ENCODE results near the gene CHTOP.

The CHTOP gene

GRCh38 chr1:153658400-153659174 lies 24.7 kb downstream of the CHTOP start, which contains the start of gene SNAPIN (continued):
- TF ChIP-seq, protein P1, sequence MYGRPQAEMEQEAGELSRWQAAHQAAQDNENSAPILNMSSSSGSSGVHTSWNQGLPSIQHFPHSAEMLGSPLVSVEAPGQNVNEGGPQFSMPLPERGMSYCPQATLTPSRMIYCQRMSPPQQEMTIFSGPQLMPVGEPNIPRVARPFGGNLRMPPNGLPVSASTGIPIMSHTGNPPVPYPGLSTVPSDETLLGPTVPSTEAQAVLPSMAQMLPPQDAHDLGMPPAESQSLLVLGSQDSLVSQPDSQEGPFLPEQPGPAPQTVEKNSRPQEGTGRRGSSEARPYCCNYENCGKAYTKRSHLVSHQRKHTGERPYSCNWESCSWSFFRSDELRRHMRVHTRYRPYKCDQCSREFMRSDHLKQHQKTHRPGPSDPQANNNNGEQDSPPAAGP (tag by site-specific recombination; IDR thresholded peaks at IDR 0.05), result peak; percentile 63; the same call in 1 of the 2 replicates
- peak; percentile 79; the same call in 1 of the 2 replicates for TF ChIP-seq ZNF561 (tag by site-specific recombination; IDR thresholded peaks at IDR 0.05; ENCODE audit: borderline replicate concordance)
- peak; percentile 82 for TF ChIP-seq SP2 (tag by site-specific recombination; IDR thresholded peaks at IDR 0.05)
- TF ChIP-seq ZNF768 (tag by site-specific recombination; IDR thresholded peaks at IDR 0.05), result no peak
- peak; percentile 38; the same call in 1 of the 2 replicates for TF ChIP-seq KLF10 (tag by site-specific recombination; IDR thresholded peaks at IDR 0.05)
- no peak for TF ChIP-seq ZNF16 (tag by site-specific recombination; IDR thresholded peaks at IDR 0.05; ENCODE audit: low read depth)
- TF ChIP-seq ZXDB (tag by site-specific recombination; IDR thresholded peaks at IDR 0.05), result peak; percentile 84
- no peak for TF ChIP-seq ZNF354C (tag by site-specific recombination; IDR thresholded peaks at IDR 0.05; ENCODE audit: borderline replicate concordance, low read depth)
- peak; percentile 28; the same call in 1 of the 2 replicates for TF ChIP-seq YY2 (tag by site-specific recombination; IDR thresholded peaks at IDR 0.05)
- TF ChIP-seq ZNF10 (tag by site-specific recombination; IDR thresholded peaks at IDR 0.05), result no peak
- TF ChIP-seq ZNF549 (tag by site-specific recombination; IDR thresholded peaks at IDR 0.05), result no peak
- TF ChIP-seq ZNF202 (tag by site-specific recombination; IDR thresholded peaks at IDR 0.05; ENCODE audit: borderline replicate concordance), result no peak
- peak; percentile 88 for TF ChIP-seq KLF8 (tag by site-specific recombination; IDR thresholded peaks at IDR 0.05)
- no peak for TF ChIP-seq ZBTB6 (tag by site-specific recombination; IDR thresholded peaks at IDR 0.05)
- peak; percentile 82 for TF ChIP-seq SCRT2 (tag by site-specific recombination; IDR thresholded peaks at IDR 0.05)
- peak; percentile 97 for TF ChIP-seq ZBTB20 (tag by site-specific recombination; IDR thresholded peaks at IDR 0.05)
- no peak for TF ChIP-seq ATF2 (tag by site-specific recombination; IDR thresholded peaks at IDR 0.05; ENCODE audit: low read depth)
- TF ChIP-seq ZBTB17 (tag by site-specific recombination; IDR thresholded peaks at IDR 0.05), result peak; percentile 82
- TF ChIP-seq EGR2 (tag by site-specific recombination; IDR thresholded peaks at IDR 0.05; ENCODE audit: low read depth), result no peak; the same call in 1 of the 2 replicates
- TF ChIP-seq ZFP69B (tag by site-specific recombination; IDR thresholded peaks at IDR 0.05), result peak; percentile 90
- no peak for TF ChIP-seq ZFP41 (tag by site-specific recombination; IDR thresholded peaks at IDR 0.05; ENCODE audit: borderline replicate concordance)
- peak; percentile 30; the same call in 1 of the 2 replicates for TF ChIP-seq KLF16 (tag by site-specific recombination; IDR thresholded peaks at IDR 0.05)
- peak; percentile 63; the same call in 1 of the 2 replicates for TF ChIP-seq SP7 (tag by site-specific recombination; IDR thresholded peaks at IDR 0.05)

DNA sequence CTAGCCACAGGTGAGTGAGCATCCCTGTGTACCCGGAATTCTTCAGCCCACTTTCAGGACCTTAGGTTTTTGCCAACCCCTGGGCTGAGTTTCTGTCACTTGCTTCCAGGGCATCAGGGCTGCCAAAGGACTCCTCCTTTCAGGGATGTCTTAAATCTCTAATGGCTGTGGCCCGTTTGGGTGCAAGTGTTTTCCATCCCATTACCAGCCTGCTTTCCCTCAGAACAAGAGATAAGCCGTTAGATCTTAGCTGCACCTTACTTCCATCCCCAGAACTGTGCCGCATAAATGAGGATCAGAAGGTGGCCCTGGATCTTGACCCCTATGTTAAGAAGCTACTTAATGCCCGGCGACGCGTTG lies 25.3 kb downstream of the CHTOP start:
- ChIA-PET POLR2A (interaction anchor here (0.6 to 2.8 kb wide), 9 partner anchors 10 to 343 kb away, joined by 3 to 24 read pairs (median 5); partner anchors contain the start of genes CHTOP, S100A1, S100A13 and SLC27A3), CTCF (interaction anchor here (0.8 to 2.4 kb wide), 3 partner anchors 10 to 148 kb away, joined by 3 to 9 read pairs (median 5); no protein-coding TSS in a partner anchor)
- H3K36me3 ChIP-seq (ENCODE audit: control insufficient read depth in 2 of 2, insufficient read depth in 1 of 2, low read length in 2 of 2), result peaks cover 28 to 48% of the 10 kb centered on the region in 2 experiments
- peak overlapping the region; percentile 87 for H3K4me3 ChIP-seq (ENCODE audit: low read depth, low read length)
- H3K4me1 ChIP-seq (ENCODE audit: control insufficient read depth, insufficient read depth, low read length), result 0 out of 2 replicates have a peak, but pooled peaks cover 2% of the 10 kb centered on the region
- TF ChIP-seq ZNF214 (tag by site-specific recombination; IDR thresholded peaks at IDR 0.05; ENCODE audit: borderline replicate concordance) (no peak), ZBTB48 (tag by site-specific recombination; IDR thresholded peaks at IDR 0.05) (peak; percentile 52; the same call in 1 of the 2 replicates)
- TF ChIP-seq, protein P2, sequence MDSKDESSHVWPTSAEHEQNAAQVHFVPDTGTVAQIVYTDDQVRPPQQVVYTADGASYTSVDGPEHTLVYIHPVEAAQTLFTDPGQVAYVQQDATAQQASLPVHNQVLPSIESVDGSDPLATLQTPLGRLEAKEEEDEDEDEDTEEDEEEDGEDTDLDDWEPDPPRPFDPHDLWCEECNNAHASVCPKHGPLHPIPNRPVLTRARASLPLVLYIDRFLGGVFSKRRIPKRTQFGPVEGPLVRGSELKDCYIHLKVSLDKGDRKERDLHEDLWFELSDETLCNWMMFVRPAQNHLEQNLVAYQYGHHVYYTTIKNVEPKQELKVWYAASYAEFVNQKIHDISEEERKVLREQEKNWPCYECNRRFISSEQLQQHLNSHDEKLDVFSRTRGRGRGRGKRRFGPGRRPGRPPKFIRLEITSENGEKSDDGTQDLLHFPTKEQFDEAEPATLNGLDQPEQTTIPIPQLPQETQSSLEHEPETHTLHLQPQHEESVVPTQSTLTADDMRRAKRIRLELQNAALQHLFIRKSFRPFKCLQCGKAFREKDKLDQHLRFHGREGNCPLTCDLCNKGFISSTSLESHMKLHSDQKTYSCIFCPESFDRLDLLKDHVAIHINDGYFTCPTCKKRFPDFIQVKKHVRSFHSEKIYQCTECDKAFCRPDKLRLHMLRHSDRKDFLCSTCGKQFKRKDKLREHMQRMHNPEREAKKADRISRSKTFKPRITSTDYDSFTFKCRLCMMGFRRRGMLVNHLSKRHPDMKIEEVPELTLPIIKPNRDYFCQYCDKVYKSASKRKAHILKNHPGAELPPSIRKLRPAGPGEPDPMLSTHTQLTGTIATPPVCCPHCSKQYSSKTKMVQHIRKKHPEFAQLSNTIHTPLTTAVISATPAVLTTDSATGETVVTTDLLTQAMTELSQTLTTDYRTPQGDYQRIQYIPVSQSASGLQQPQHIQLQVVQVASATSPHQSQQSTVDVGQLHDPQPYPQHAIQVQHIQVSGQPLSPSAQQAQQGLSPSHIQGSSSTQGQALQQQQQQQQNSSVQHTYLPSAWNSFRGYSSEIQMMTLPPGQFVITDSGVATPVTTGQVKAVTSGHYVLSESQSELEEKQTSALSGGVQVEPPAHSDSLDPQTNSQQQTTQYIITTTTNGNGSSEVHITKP (tag by site-specific recombination; IDR thresholded peaks at IDR 0.05), result peak; percentile 81
- H3K9me3 ChIP-seq (ENCODE audit: control insufficient read depth, insufficient read depth, low read depth, low read length), result no peaks in the 10 kb centered on the region
- H3K27ac ChIP-seq (ENCODE audit: extremely low read depth, low read depth, low read length), result peak overlapping the region; percentile 78; the same call in 1 of the 2 replicates
